Measurements from ENCODE around the gene CRYGD. TPM values are rescaled to one million over a fixed set of nuclear protein-coding genes. Genes with fewer than 3 reads are reported as not detected.
"Not testable (repeated sequence)": the region's sequence is repeated elsewhere in the genome, so short reads cannot be mapped to it uniquely, and the experiment has no call there.

The CRYGD gene
- polyA plus RNA-seq, 4 donors: not detected

- no peak for DNase-seq (ENCODE audit: low read depth in 4 of 4, low spot score in 2 of 4)
Observed at GRCh38 chr2:208130712-208131110, 6.4 kb upstream of the CRYGD start.

GRCh38 chr2:208129744-208130711, 5.7 kb upstream of the CRYGD start, which contains the start of gene CRYGC:
TSS of gene CRYGC (minus strand) at chr2:208129828. CDS start at chr2:208129792, 36 bp downstream.
- no peak for DNase-seq (ENCODE audit: low read depth in 4 of 4, low spot score in 2 of 4)

- no peak for DNase-seq (ENCODE audit: low read depth in 4 of 4, low spot score in 2 of 4)
Observed at GRCh38 chr2:208128136-208128535, 3.8 kb upstream of the CRYGD start.

GRCh38 chr2:208127090-208127489, 2.8 kb upstream of the CRYGD start:
- DNase-seq (ENCODE audit: low read depth in 4 of 4, low spot score in 2 of 4): no peak

GRCh38 chr2:208125251-208125650, 927 bp upstream of the CRYGD start:
- DNase-seq (ENCODE audit: low read depth in 4 of 4, low spot score in 2 of 4): no peak

- DNase-seq (ENCODE audit: low read depth in 4 of 4, low spot score in 2 of 4): no peak
Observed at GRCh38 chr2:208122248-208122647, 2.1 kb downstream of the CRYGD start.

- DNase-seq (ENCODE audit: low read depth in 4 of 4, low spot score in 2 of 4): no peak
Observed at GRCh38 chr2:208118918-208119317, 5.4 kb downstream of the CRYGD start.

- DNase-seq (ENCODE audit: low read depth in 4 of 4, low spot score in 2 of 4): not testable (repeated sequence)
Observed at GRCh38 chr2:208117390-208117789, 6.9 kb downstream of the CRYGD start.

GRCh38 chr2:208112969-208113368, 11.4 kb downstream of the CRYGD start:
- no peak for DNase-seq (ENCODE audit: low read depth in 4 of 4, low spot score in 2 of 4)

- not testable (repeated sequence) for DNase-seq (ENCODE audit: low read depth in 4 of 4, low spot score in 2 of 4)
Observed at GRCh38 chr2:208112273-208112745, 12.0 kb downstream of the CRYGD start.

GRCh38 chr2:208103616-208104015, 20.7 kb downstream of the CRYGD start:
- DNase-seq (ENCODE audit: low read depth in 4 of 4, low spot score in 2 of 4): no peak

GRCh38 chr2:208101716-208102631, 22.4 kb downstream of the CRYGD start:
- no peak for DNase-seq (ENCODE audit: low read depth in 4 of 4, low spot score in 2 of 4)

- no peak for DNase-seq (ENCODE audit: low read depth in 4 of 4, low spot score in 2 of 4)
Observed at GRCh38 chr2:208099682-208100470, 24.4 kb downstream of the CRYGD start.

GRCh38 chr2:208098701-208099100, 25.6 kb downstream of the CRYGD start:
- DNase-seq (ENCODE audit: low read depth in 4 of 4, low spot score in 2 of 4): not testable (repeated sequence)

GRCh38 chr2:208098267-208098666, 26.1 kb downstream of the CRYGD start:
- DNase-seq (ENCODE audit: low read depth in 4 of 4, low spot score in 2 of 4): no peak

GRCh38 chr2:208097801-208098200, 26.5 kb downstream of the CRYGD start:
- no peak for DNase-seq (ENCODE audit: low read depth in 4 of 4, low spot score in 2 of 4)

- no peak for DNase-seq (ENCODE audit: low read depth in 4 of 4, low spot score in 2 of 4)
Observed at GRCh38 chr2:208097313-208097712, 27.0 kb downstream of the CRYGD start.

GRCh38 chr2:208096080-208096479, 28.2 kb downstream of the CRYGD start:
- no peak for DNase-seq (ENCODE audit: low read depth in 4 of 4, low spot score in 2 of 4)

GRCh38 chr2:208093128-208093527, 31.2 kb downstream of the CRYGD start:
- DNase-seq (ENCODE audit: low read depth in 4 of 4, low spot score in 2 of 4): no peak

Measured in left renal cortex interstitium (tissue), 4 donors.